ENCODE measurements around the gene IL3.

DNA sequence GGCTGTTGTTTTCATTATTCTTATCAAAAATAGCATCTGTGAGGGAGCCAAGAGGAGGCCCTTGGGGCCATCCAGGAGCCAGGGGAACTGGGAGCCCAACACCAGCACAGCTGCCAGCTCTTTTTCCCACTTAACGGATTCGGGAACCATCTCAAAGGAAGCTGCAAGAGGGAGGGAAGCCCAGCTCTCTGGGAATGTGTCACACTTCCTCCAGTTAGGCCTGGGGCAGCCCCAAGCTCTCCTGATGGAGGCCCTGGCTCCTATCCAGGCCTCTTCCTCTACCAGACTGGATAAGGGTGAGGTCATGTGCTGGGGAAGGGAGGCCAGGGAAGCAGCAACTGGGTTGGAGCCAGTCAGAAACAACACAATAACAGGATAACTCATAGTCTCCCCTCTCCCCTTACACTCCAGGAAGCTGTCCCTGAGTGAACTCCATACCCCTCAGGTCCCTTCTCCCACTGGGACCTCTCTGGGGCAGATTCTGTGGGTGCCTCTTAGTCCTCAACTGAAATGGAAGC is 25.9 kb downstream of the IL3 start:
- TF ChIP-seq, protein P1, sequence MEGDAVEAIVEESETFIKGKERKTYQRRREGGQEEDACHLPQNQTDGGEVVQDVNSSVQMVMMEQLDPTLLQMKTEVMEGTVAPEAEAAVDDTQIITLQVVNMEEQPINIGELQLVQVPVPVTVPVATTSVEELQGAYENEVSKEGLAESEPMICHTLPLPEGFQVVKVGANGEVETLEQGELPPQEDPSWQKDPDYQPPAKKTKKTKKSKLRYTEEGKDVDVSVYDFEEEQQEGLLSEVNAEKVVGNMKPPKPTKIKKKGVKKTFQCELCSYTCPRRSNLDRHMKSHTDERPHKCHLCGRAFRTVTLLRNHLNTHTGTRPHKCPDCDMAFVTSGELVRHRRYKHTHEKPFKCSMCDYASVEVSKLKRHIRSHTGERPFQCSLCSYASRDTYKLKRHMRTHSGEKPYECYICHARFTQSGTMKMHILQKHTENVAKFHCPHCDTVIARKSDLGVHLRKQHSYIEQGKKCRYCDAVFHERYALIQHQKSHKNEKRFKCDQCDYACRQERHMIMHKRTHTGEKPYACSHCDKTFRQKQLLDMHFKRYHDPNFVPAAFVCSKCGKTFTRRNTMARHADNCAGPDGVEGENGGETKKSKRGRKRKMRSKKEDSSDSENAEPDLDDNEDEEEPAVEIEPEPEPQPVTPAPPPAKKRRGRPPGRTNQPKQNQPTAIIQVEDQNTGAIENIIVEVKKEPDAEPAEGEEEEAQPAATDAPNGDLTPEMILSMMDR (conservative IDR thresholded peaks at IDR 0.05; ENCODE audit: low read depth, low read length) = no peak
- no peak for TF ChIP-seq EZH2 (IDR thresholded peaks at IDR 0.05; ENCODE audit: borderline replicate concordance, low read depth, low read length, poor library complexity, severe bottlenecking)

Data from A673 (cell line).